Measurements from ENCODE around the gene MAP2K7.
"Not testable (repeated sequence)": the region's sequence is repeated elsewhere in the genome, so short reads cannot be mapped to it uniquely, and the experiment has no call there.

GRCh38 chr19:7918062-7918614, 14.5 kb downstream of the MAP2K7 start:
- not testable (repeated sequence) for TF ChIP-seq CTCF, POLR2A (IDR thresholded peaks at IDR 0.05)
